HG03066 (cell line): ENCODE results near the gene INSC.

Source experiments
- ATAC-seq: cut with Tn5 transposase; IDR thresholded peaks from one replicate; pipeline ENCODE4 v1.9.1; 2021; ENCODE audit warnings: low read depth; ENCODE audit not compliant: unreplicated experiment

The INSC gene

DNA sequence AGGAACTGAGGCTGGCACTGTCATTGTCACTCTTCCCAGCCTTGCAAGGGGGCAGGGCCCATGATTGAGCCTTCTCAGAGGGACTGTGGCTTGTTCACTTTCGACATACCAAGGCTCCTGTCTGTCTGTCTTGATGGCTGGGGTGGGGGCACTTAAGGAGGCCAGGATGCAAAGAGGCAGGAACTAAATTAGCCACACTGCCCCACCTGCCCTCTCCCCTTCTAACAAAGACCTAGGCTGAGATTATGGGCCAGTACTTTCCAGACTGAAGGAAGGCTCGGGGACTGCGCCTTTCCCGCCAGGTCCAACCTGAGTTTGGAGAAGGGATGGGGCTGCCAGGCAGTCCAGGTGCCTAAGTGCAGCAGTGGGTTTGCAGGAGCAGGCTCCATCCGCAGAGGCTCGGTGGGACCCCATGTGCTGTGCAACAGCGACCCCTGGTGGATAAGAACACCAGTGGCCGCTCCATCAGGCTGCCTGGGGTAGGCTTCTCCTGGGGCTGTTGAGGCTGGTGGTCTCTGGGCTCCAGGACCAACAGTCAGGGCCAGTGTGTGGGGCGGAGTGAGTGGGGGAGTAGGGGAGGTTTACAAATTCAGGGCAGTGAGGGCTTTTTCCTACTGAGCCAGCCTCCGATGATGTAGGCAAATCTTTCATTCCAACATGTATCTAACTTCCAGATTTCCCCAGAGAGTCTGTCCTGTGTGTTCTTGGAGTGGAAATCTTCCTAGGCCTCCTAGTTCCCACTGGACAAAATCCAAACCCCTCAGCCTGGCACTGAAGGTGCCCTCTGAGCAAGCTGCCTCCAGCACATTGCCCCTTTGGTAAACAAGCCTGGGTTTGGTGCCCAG is 93.9 kb downstream of the INSC start:
- peak; percentile 88 for ATAC-seq

DNA sequence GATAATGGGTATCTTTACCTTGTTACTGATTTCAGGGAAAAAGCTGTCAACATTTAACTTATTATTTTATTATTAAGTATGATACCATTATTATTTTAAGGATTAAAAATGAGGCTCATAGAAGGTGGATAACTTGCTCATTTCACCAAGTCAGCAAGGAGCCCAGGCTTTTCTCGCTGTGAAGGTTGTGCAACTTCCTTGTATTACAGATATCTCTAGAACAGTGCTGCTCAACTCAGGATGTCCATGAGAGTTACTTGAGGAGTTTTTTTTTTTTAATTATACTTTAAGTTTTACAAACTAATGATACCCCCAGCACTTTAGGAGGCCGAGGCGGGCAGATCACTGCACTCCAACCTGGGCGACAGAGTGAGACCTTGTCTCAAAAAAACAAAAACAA is 98.2 kb downstream of the INSC start:
- no peak for ATAC-seq

GRCh38 chr11:15213471-15214231 is 98.9 kb downstream of the INSC start:
- no peak for ATAC-seq

GRCh38 chr11:15215005-15215404 is 100.3 kb downstream of the INSC start:
- no peak for ATAC-seq

- no peak for ATAC-seq
Measured at GRCh38 chr11:15216678-15217077, 102.0 kb downstream of the INSC start.

- ATAC-seq = no peak
Measured at GRCh38 chr11:15217416-15217815, 102.7 kb downstream of the INSC start.

DNA sequence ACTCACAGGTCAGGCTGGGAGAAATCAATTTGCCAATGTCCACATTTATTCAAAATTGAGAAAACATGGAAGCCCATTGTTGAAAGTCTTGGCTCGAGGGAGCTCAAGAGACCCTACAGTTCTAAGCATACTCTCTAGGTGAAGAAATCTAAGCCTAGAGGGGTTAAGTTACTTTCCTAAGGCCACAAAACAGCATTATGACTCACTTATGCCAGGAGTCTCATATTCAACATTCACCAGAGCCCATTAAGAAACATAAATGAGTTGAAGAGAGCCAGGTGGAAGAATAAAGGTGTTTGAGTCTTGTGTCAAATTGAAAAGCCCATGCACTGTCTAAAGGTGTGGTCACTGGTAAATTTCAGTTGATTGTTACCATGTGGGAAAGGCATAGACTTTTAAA is 108.1 kb downstream of the INSC start:
- no peak for ATAC-seq

DNA sequence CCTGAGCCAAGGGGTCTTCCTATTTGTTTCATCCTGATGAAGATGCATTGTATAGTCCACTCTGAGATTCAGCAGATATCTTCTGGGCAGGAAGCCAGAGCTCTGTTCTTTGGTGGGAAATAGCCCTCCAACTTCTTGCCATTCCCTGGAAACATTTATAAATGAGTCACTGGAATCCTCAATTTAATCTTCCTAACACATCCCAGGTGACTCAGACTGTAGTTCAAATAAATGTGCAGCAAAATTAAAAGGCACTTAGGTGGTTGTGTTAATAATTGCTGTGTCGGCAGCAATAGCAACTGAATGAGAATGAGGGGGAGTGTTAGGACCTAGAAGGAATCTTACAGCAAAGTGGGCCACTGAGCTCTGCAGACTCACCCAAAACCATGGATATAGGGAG is 108.6 kb downstream of the INSC start:
- ATAC-seq = no peak

DNA sequence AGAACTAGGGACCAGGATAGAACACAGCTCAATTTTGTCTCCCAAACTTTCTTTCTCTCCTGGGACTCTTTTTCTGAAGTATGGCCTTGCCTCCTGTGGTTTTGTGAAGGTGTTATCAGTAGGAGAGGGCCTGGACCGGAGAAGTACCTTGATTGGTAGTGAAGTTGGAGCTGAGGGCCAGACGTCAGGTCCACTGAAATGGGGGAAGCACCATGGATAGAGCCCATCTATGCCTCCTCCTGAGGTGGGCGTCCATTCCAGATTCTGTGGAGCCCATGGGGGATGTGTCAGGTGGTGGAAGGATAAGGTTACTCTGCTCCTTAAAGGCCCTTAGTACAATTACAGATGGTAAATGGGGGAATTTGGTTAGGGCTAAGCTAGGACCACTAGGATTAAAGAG is 109.7 kb downstream of the INSC start:
- ATAC-seq = no peak

- no peak for ATAC-seq
Measured at GRCh38 chr11:15227011-15227410, 112.3 kb downstream of the INSC start.

GRCh38 chr11:15228331-15228849 is 113.7 kb downstream of the INSC start:
- no peak for ATAC-seq

GRCh38 chr11:15229069-15229468 is 114.3 kb downstream of the INSC start:
- ATAC-seq = no peak

GRCh38 chr11:15232496-15232895 is 117.8 kb downstream of the INSC start:
- no peak for ATAC-seq

- no peak for ATAC-seq
Measured at GRCh38 chr11:15233371-15234165, 118.8 kb downstream of the INSC start.

- ATAC-seq = no peak
Measured at GRCh38 chr11:15234796-15235195, 120.1 kb downstream of the INSC start.

GRCh38 chr11:15236559-15236958 is 121.8 kb downstream of the INSC start:
- no peak for ATAC-seq

DNA sequence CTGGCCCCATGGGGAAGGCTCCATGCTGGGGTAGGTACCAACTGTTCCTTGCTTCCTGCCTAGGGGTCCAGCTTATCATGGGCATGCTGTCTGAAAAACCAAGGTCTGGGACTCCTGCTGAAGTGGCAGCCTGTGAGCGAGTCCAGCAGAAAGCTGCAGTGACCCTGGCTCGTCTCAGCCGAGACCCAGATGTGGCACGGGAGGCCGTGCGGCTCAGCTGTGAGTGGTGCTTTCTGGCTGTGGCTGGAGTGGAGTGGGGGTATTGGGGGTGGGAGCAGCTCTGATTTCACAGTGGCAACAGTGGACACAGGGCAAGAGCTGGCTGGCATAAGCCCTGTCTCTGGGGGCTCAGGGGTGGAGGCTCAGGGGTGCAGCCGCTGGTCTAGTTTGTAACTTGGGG is 124.1 kb downstream of the INSC start:
- no peak for ATAC-seq

- no peak for ATAC-seq
Measured at GRCh38 chr11:15248749-15249148, 134.0 kb downstream of the INSC start.

GRCh38 chr11:15258433-15259165 is 143.9 kb downstream of the INSC start:
- no peak for ATAC-seq

GRCh38 chr11:15266999-15267398 is 152.3 kb downstream of the INSC start:
- ATAC-seq = no peak
